Measurements from ENCODE around the gene LCN10. TPM values are rescaled to one million over a fixed set of nuclear protein-coding genes. Genes with fewer than 3 reads are reported as not detected.

LCN10 gene
- total RNA-seq, 1 donor from 2014 or later: not detected

DNA sequence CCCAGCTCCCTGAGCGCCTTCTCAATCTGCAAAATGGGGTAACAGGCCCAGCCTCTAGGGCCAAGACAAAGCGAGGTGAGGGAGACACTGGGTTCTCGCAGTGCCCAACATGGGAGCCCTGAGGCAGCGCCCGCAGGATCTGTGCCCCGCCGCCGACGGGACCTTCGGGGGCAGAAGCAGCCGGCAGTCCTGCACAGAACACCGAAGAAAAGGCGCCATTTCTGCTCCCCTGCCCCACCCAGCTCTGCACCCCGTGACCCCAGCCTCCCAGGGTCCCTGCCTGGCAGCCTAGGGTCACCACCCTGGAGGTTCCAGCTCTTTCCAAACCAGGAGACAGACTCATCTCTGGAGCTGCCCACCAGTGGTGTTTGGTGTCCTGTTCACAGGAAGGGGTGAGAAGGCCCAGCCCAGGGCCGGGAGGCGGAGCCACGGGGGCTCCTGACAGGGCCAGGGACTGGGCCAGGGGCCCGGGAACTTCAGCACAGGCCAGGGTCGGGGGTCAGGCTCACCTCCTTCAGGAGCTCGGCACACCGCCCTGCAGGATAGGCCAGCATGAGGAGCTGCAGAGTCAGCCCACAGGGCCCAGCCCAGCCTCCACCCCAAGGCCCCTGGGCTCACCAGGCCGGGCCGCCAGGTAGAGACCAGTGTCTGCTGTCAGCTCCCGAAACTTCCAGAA, 12.0 kb upstream of the LCN10 start:
- no peak for DNase-seq

GRCh38 chr9:136754059-136754572, 11.4 kb upstream of the LCN10 start:
- no peak for DNase-seq

DNA sequence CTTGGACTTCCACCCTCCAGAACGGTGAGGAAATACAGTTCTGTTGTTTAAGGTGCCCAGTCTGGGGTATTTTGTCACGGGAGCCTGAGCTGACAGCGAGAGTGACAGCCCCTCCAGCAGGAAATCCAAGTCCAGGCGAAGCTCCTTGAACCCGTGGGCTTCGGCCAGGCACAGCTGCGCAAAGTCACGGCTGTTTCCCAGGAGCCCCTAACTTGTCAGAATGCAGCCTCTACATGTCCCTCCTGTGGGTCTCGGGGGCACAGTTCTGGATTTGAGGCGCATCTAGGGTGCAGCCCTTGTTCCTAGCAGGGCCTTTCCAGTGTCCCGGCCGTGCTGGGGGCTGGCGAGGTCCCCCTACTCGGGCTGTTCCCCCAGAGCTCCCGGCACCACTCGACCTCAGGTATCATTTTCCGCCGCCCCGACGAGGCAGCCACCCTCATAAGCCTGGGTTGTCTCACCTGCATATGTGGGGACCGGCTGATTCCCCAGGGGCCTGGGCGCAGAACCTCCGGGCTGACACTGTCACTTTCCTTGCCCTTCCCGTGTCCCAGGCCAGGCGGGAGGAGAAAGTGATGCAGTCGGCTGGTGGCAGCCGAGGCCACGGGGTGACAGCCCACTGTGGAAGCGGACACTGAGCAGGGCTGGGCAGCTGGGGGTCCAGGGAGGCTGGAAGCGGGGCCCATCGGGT, 10.8 kb upstream of the LCN10 start:
- DNase-seq: no peak

DNA sequence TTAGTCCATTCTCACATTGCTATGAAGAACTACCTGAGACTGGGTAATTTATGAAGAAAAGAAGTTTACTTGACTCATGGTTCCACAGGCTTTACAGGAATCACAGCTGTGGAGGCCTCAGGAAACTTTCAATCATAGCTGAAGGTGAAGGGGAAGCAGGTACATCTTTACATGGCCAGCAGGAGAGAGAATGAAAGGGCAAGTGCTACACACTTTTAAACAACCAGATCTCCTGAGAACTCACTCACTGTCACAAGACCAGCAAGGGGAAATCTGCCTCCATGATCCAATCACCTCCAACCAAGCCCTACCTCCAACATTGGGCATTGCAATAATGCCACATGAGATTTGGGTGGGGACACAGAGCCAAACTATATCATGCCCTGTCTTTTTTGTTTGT, 9.1 kb upstream of the LCN10 start:
- no peak for DNase-seq

- no peak for DNase-seq
Measured at GRCh38 chr9:136751244-136751643, 8.5 kb upstream of the LCN10 start.

- DNase-seq: no peak
Measured at GRCh38 chr9:136750526-136750925, 7.8 kb upstream of the LCN10 start.

DNA sequence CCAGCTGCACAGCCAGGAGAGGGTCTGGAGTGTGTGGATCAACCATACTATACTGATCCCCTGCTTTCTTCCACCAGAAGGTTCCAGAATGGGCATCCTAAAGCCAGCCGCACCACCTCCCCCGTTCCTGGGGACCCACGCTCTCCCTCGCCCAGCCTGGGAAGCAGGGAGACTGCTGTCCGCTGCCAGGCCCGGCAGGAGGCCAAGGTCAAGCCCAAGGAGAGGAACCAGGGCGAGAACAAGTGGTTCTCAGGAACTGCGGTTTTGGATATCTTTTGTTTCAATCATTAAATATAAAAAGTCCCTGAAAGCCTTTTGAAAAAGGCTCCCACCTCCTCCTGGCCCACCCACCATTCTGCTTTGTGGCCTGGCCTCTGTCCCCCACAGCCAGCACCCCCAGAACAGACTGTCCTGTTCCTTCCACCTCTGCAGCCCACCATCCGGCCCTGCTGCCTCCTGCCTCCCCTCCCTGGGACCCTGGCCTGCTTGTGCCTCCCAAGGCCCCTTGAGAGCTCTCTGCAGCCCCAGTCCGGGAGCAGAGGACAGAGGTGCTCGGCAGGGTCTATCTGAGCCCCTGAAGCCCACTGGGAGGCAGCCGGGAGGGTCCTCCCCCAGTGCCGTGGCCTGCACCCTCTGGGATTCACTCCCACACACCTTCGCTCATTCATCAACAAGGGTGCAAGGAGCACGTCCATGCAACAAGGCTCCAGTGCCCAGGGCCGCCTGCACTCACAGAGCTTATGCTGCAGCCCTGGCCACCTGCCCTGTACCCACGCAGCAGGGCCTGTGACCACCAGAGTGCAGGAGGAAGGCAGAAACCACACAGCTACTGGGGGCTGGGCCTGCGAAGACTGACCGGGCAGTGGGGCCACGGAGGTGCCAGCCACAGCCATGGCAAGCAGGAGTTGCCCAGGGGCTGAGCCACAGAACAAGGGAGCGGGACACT, 6.2 kb upstream of the LCN10 start:
- DNase-seq: no peak

GRCh38 chr9:136748201-136748600, 5.5 kb upstream of the LCN10 start, which contains the start of gene LCN6:
TSS of gene LCN6 (minus strand) at chr9:136748525. CDS start at chr9:136748483, 42 bp downstream.
- no peak for DNase-seq

DNA sequence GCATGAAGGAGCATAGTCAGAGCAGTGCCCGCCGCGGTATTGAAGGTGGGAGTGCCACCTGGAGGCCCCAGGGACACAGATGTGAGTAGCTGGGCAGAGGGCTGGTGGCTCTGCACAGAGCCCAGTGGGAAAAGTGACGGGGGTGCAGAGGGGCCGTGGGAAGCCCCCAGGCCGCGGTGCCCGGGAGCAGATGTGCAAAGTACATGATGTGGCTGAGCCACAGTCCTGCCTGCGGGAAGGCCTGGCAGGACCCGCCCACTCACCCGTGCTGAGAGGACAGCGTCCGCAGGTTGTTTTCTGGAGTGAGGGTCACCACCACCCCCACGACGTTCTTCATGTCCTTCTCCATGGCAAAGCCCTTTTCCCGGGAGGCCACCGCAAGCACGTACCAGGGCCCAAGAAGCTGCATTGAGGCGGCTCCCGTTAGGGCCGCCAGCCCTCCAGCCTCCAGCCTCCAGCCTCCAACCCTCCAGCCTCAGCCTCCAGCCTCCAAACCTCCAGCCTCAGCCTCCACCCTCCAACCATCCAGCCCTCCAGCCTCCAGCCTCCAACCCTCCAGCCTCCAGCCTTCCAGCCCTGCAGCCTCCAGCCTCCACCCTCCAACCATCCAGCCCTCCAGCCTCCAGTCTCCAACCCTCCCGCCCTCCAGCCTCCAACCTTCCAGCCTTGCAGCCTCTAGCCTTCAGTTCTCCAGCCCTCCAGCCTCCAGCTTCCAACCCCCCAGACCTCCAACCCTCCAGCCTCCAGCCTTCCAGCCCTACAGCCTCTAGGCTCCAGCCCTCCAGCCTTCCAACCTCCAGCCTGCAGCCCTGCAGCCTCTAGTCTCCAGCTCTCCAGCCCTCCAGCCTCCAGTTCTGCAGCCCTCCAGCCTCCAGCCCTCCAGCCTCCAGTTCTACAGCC, 4.7 kb upstream of the LCN10 start:
- no peak for DNase-seq

- no peak for DNase-seq
Measured at GRCh38 chr9:136746621-136747020, 3.9 kb upstream of the LCN10 start.

DNA sequence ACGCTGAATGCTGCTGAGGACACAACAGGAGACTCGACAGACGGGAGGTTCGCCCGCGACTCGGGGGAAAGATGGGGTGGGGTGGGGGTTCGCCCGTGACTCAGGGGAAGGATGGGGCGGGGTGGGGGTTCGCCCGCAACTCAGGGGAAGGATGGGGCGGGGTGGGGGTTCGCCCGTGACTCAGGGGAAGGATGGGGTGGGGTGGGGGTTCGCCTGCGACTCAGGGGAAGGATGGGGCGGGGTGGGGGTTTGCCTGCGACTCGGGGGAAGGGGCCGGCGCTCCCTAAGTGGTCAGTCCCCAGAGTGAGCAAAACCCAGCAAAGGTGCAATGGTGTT, 3.4 kb upstream of the LCN10 start:
- no peak for DNase-seq

DNA sequence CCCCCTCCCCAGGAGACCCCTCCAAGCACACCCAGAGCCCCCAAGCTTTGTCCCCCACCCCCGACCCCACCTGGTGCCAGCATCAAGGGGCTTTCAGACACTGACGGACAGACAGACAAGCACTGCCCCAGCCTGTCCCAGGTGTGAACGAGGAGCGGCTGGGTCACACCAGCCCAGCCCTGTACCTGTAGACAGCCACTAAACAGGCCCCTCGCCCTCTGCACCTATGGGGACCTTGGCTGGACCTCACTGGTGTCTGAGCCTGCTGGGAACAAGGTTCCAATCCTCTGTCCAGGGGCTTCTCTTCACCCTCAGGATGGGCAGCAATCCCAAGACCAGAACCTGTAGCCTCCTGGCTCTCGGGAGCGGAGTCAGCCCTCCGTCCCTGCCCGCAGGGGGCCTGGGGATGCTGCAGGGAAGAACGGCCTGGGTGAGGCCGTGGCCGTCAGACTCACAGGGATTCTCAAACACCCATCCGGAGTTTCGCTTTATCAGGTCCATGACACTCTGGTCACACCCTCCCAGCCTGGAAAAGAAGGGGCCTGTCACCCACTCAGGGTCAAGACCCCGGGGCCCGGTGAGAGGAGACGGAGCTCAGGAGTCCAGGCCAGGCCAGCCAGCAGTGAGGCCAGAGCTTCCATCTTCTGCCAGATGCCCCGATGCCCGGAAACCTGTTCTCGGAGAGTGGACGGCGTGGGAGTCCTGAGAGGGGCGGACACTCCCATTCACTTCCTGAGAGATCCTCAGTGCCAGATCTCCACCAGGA, 2.8 kb upstream of the LCN10 start:
- DNase-seq: no peak

GRCh38 chr9:136744773-136745172, 2.0 kb upstream of the LCN10 start:
- DNase-seq: no peak

- DNase-seq: no peak
Measured at GRCh38 chr9:136743639-136744211, 985 bp upstream of the LCN10 start.

- no peak for DNase-seq
Measured at GRCh38 chr9:136741883-136742571, 713 bp downstream of the LCN10 start.

DNA sequence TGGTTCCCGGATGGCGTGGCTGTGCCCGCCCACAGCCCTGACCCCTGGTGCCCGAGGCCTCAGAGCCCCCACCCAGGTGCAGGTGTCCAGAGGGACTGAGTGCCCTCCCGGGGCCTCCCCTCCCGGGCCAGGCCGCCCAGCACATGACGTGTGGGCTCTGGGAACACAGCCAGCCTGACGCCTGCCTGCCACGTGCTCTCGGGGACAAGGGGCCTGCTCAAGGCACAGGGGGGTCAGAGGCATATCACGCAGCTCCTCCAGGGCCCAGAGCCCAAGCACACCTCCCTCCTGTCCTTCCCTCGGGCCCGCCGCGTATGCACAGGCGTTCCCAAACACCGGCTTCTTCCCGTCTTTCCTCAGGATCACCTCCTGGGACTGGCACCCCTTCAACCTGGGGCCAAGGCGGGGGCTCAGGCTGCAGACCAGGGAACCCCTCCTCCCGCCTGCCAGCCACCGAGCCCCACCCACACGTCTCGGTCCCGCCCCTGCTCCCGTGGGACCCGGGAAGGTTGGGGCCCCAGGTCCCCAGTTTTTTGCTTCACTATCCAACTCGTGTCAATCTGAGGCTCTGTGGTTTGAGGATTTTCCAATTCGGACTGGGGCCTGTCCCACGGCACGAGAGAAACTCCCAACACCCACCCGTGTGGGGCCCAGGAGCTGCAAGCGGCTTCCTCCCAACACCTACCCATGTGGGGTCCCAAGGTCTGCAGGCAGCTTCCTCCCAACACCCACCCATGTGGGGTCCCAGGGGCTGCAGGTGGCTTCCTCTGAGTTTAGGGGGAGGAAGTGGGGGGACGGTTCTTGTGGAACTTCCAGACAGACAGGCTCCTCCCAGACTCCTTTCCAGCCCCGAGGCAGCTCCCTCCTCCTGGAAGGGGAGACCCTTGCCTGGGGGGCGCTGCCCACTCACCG, 1.5 kb downstream of the LCN10 start:
- DNase-seq: no peak

GRCh38 chr9:136740491-136740890, 2.2 kb downstream of the LCN10 start:
- DNase-seq: no peak

DNA sequence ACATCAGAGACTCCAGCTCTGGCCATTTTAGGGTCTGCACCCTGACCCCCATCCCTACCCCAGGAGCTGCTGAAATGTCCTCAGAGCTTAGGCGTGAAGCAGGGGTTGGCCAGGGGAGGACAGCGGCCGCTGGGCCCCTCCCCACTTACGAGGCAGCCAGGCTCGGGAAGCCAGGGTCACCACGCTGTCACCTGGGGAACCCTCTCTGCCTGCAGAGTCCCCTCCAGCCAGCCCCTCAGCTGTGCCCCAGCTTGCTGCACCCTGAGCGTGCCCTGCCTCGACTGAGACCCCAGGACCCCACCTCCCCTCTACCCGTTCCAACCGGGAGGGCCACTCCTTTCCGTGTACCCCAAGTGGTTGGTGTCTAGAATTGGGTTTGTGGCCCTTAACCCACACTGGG, 2.7 kb downstream of the LCN10 start:
- no peak for DNase-seq

GRCh38 chr9:136739509-136739908, 3.2 kb downstream of the LCN10 start:
- no peak for DNase-seq
